Keratinocyte (primary cell): Measurements from ENCODE around the gene DCDC1.
"Not testable (repeated sequence)": the region's sequence is repeated elsewhere in the genome, so short reads cannot be mapped to it uniquely, and the experiment has no call there.

Experiments used
- CTCF ChIP-seq, 3 experiments: IDR thresholded peaks in 1 of 3; conservative IDR thresholded peaks in 1 of 3; optimal IDR thresholded peaks in 1 of 3; 2 replicates in 2 of 3; 3 replicates in 1 of 3; pipeline versions ENCODE3 to v1.5.1; 2011; ENCODE audit warnings: low read length in 3 of 3, mild to moderate bottlenecking in 3 of 3, moderate library complexity in 2 of 3, control low read depth in 1 of 3, inconsistent platforms in 1 of 3; ENCODE audit not compliant: insufficient read depth in 2 of 3; ENCODE audit errors: extremely low read depth in 1 of 3
- EZH2 ChIP-seq: IDR thresholded peaks from one replicate; pipeline ENCODE4 v1.6.1; 2012; ENCODE audit warnings: inconsistent platforms, mild to moderate bottlenecking, low read length, moderate library complexity

DNA sequence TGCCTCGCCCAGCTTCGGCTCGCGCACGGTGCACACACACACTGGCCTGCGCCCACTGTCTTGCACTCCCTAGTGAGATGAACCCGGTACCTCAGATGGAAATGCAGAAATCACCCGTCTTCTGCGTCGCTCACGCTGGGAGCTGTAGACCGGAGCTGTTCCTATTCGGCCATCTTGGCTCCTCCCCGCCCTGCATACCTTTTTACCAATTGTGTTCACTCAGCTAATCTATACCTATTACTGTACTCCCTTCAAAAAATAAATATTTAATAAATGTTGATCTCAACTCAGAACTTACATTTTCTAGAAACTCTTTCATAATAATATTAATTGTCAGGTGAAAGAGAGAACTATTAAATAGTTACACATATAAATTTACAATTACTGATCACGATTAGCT is 48.0 kb downstream of the DCDC1 start:
- not testable (repeated sequence) for TF ChIP-seq EZH2; CTCF (optimal IDR thresholded peaks at IDR 0.05 in 1 of 3, IDR thresholded peaks at IDR 0.05 in 1 of 3, conservative IDR thresholded peaks at IDR 0.05 in 1 of 3; ENCODE audit: extremely low read depth in 1 of 3, insufficient read depth in 2 of 3, low read length in 3 of 3)
